Neural crest cell (in vitro differentiated cells): ENCODE results near the gene CP. TPM values are rescaled to one million over a fixed set of nuclear protein-coding genes. Genes with fewer than 3 reads are reported as not detected.
"Not testable (repeated sequence)": the region's sequence is repeated elsewhere in the genome, so short reads cannot be mapped to it uniquely, and the experiment has no call there.

Experiments
- DNase-seq: peaks from one replicate; pipeline ENCODE4 v3.0.0; 2021; ENCODE audit warnings: low read depth, mixed read lengths, low spot score
- H3K27ac Mint-ChIP-seq: one replicate; pipeline ENCODE4 v1.8.0; 2021; ENCODE audit warnings: mild to moderate bottlenecking, mixed read lengths; ENCODE audit not compliant: unreplicated experiment
- H3K27me3 Mint-ChIP-seq: 2 replicates; pipeline ENCODE4 v1.8.0; 2021; ENCODE audit warnings: low read depth, mild to moderate bottlenecking, mixed read lengths
- H3K36me3 Mint-ChIP-seq: 2 replicates; pipeline ENCODE4 v1.8.0; 2021; ENCODE audit warnings: low read depth, mild to moderate bottlenecking, mixed read lengths
- H3K4me1 Mint-ChIP-seq: 2 replicates; pipeline ENCODE4 v1.8.0; 2021; ENCODE audit warnings: mixed read lengths
- H3K4me3 Mint-ChIP-seq: one replicate; pipeline ENCODE4 v1.8.0; 2021; ENCODE audit warnings: mild to moderate bottlenecking, mixed read lengths
- H3K9me3 Mint-ChIP-seq: 2 replicates; pipeline ENCODE4 v1.8.0; 2021; ENCODE audit warnings: mixed read lengths
- total RNA-seq: library from RNA; stranded (reverse); gene quantifications from 2 replicates; pipeline ENCODE4 v1.2.1, GENCODE V29; 2021
- TF ChIP-seq, protein P1 (sequence below): fragments of 200-600 bp; sonication (generic); conservative IDR thresholded peaks from 2 replicates; pipeline ENCODE4 v1.5.0; 2021; ENCODE audit warnings: antibody characterized with exemption, mild to moderate bottlenecking

CP gene
- total RNA-seq, 1 donor from 2014 or later: 0.42 TPM

DNA sequence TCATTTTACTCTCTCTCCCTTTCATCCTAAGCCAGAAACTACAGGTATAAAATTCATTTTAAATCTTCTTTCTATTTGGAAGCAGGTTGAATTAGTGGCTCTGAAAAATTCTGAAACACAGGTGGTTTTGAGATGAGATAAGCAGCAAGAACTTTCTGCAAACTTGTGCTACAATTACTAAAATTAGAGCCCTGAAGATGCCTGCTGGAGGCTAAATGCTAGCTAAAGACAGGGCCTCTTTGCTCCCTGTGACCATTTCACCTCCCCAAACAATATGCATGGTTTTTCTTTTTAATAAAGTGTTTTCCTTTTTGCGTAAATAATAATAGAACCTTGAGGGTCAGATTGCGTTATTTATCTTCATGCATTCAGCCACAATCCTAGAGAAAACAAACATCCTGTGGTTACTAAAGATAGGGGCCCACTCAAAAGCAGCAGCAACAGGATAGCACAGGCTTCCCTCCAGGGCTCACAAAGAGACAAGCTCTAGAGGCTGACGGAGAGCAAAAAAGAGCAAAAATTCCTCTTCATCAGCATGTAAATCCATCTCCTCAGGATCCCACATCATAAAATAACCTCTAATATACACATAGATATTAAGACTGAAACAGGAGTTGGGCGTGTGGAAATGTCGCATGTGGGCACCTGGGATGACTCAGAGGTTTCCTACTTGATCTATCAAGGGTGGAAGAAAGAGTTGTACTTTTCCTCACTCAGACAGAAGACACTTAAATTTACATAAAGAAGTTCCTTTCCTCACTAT is 26.5 kb upstream of the CP start:
- Mint-ChIP-seq H3K27ac (peak overlapping the region; percentile 19), H3K27me3 (no peaks in the 10 kb centered on the region), H3K4me3 (no peak overlapping the region), H3K36me3 (no peaks in the 10 kb centered on the region), H3K4me1 (peaks cover 12% of the 10 kb centered on the region), H3K9me3 (no peaks in the 10 kb centered on the region)
- TF ChIP-seq, protein P1, sequence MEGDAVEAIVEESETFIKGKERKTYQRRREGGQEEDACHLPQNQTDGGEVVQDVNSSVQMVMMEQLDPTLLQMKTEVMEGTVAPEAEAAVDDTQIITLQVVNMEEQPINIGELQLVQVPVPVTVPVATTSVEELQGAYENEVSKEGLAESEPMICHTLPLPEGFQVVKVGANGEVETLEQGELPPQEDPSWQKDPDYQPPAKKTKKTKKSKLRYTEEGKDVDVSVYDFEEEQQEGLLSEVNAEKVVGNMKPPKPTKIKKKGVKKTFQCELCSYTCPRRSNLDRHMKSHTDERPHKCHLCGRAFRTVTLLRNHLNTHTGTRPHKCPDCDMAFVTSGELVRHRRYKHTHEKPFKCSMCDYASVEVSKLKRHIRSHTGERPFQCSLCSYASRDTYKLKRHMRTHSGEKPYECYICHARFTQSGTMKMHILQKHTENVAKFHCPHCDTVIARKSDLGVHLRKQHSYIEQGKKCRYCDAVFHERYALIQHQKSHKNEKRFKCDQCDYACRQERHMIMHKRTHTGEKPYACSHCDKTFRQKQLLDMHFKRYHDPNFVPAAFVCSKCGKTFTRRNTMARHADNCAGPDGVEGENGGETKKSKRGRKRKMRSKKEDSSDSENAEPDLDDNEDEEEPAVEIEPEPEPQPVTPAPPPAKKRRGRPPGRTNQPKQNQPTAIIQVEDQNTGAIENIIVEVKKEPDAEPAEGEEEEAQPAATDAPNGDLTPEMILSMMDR: no peak
- DNase-seq: no peak

- Mint-ChIP-seq H3K27ac (no peak overlapping the region), H3K4me3 (no peak overlapping the region), H3K9me3 (no peaks in the 10 kb centered on the region), H3K27me3 (no peaks in the 10 kb centered on the region), H3K36me3 (no peaks in the 10 kb centered on the region), H3K4me1 (peaks cover 12% of the 10 kb centered on the region)
- TF ChIP-seq, protein P1: no peak
- DNase-seq: no peak
These were observed 25.5 kb upstream of the CP start for GRCh38 chr3:149247008-149247710.

DNA sequence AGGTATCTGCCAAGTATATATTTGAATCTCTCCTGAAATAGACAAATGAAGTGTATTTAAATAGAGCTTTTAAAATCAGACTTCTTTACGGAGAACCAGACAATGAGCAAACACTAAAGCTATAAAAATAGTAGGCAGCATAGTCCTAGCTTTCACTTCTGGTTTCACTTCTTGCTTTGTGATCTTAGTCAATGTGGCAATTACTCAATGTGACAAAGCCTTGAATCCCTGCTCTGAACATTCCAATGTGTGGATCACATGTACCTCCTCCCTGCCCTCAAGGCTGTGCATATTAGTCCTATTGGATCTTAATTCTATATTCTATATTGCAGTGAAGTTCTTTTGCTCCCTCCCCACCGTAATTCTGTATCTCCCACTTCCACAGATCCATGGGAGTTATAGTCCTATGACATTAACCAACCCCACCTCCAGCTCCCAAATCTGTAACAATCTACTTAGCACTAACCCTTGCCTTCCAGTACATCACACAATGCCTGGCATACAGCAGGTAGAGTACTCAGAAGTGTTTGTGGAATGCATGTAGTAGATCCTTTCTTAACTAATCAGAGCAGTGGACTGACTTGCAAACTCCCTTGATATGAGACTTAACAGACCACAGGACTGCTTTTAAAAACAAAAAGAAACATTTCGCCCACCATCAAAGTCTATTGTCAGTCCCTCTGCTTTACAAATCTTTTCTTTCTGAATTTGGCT is 24.3 kb upstream of the CP start:
- no peak overlapping the region for H3K27ac Mint-ChIP-seq
- no peaks in the 10 kb centered on the region for H3K36me3 Mint-ChIP-seq
- H3K27me3 Mint-ChIP-seq: no peaks in the 10 kb centered on the region
- TF ChIP-seq, protein P1: no peak
- H3K4me1 Mint-ChIP-seq: peaks cover 12% of the 10 kb centered on the region
- no peak for DNase-seq
- no peak overlapping the region for H3K4me3 Mint-ChIP-seq
- H3K9me3 Mint-ChIP-seq: no peaks in the 10 kb centered on the region

- Mint-ChIP-seq H3K4me1 (peaks cover 9% of the 10 kb centered on the region), H3K4me3 (no peak overlapping the region), H3K27ac (no peak overlapping the region), H3K9me3 (no peaks in the 10 kb centered on the region), H3K36me3 (no peaks in the 10 kb centered on the region), H3K27me3 (no peaks in the 10 kb centered on the region)
- TF ChIP-seq, protein P1: no peak
- no peak for DNase-seq
These were observed 21.9 kb upstream of the CP start for GRCh38 chr3:149243540-149243939.

- no peaks in the 10 kb centered on the region for H3K27me3 Mint-ChIP-seq
- H3K4me3 Mint-ChIP-seq: no peak overlapping the region
- TF ChIP-seq, protein P1: no peak
- no peak overlapping the region for H3K27ac Mint-ChIP-seq
- H3K9me3 Mint-ChIP-seq: peaks cover 3% of the 10 kb centered on the region
- no peak for DNase-seq
- H3K4me1 Mint-ChIP-seq: no peaks in the 10 kb centered on the region
- H3K36me3 Mint-ChIP-seq: peaks cover 2% of the 10 kb centered on the region
These were observed 17.8 kb upstream of the CP start for GRCh38 chr3:149239357-149239936.

- not testable (repeated sequence) for H3K4me1 Mint-ChIP-seq, H3K27me3 Mint-ChIP-seq, H3K27ac Mint-ChIP-seq, H3K4me3 Mint-ChIP-seq, H3K9me3 Mint-ChIP-seq, H3K36me3 Mint-ChIP-seq, DNase-seq
These were observed 16.6 kb upstream of the CP start for GRCh38 chr3:149238268-149238667.
